SU-DHL-6 (cell line): Measurements from ENCODE around the gene RUNX1.

Experiments
- H2AFZ ChIP-seq: fragments of 200-600 bp; sonication (generic); 2 replicates; pipeline ENCODE4 v1.6.1; 2014; ENCODE audit warnings: low read depth, mild to moderate bottlenecking, moderate library complexity, mixed read lengths, antibody characterized with exemption, low read length; ENCODE audit not compliant: severe bottlenecking
- H3F3A ChIP-seq: fragments of 200-600 bp; shearing (Covaris generic); 2 replicates; pipeline ENCODE4 v1.6.0; 2016; ENCODE audit warnings: antibody characterized with exemption, mild to moderate bottlenecking; ENCODE audit not compliant: insufficient read depth
- H3K27ac ChIP-seq: fragments of 200-600 bp; sonication (generic); 2 replicates; pipeline ENCODE4 v1.5.1; 2016; ENCODE audit warnings: low read depth, mild to moderate bottlenecking, low read length, moderate library complexity, mixed read lengths
- H3K27me3 ChIP-seq: fragments of 200-600 bp; sonication (generic), shearing (Covaris generic); 2 replicates; pipeline ENCODE4 v1.6.0; 2014; ENCODE audit warnings: mild to moderate bottlenecking, low read length
- H3K36me3 ChIP-seq: fragments of 200-600 bp; sonication (generic); 2 replicates; pipeline ENCODE4 v1.6.1; 2014; ENCODE audit warnings: mild to moderate bottlenecking, low read length, mixed read lengths
- H3K4me2 ChIP-seq: fragments of 300-600, 200-600 bp; shearing (Covaris generic), sonication (generic); 2 replicates; pipeline ENCODE4 v1.6.0; 2014; ENCODE audit warnings: low read length, low read depth, mild to moderate bottlenecking; ENCODE audit not compliant: poor library complexity, severe bottlenecking
- H3K4me3 ChIP-seq: fragments of 200-600 bp; sonication (generic); 2 replicates; pipeline ENCODE4 v1.5.1; 2014; ENCODE audit warnings: antibody characterized with exemption, low read length, mild to moderate bottlenecking, mixed read lengths; ENCODE audit not compliant: insufficient read depth, poor library complexity, severe bottlenecking
- H3K79me2 ChIP-seq: fragments of 200-600 bp; sonication (generic); 2 replicates; pipeline ENCODE4 v1.6.1; 2014; ENCODE audit warnings: mild to moderate bottlenecking, low read length, moderate library complexity; ENCODE audit not compliant: insufficient read depth
- H3K9ac ChIP-seq: fragments of 200-600 bp; sonication (generic); 2 replicates; pipeline ENCODE4 v1.7.0; 2014; ENCODE audit warnings: mild to moderate bottlenecking, low read length
- H3K9me2 ChIP-seq: fragments of 200-600 bp; sonication (generic); replicated peaks from 2 replicates; pipeline ENCODE4 v1.6.1; 2014; ENCODE audit warnings: low read length; ENCODE audit not compliant: insufficient read depth
- H3K9me3 ChIP-seq: fragments of 200-600 bp; sonication (generic); 2 replicates; pipeline ENCODE4 v1.6.1; 2014; ENCODE audit warnings: low read length, mixed read lengths; ENCODE audit not compliant: insufficient read depth
- H4K20me1 ChIP-seq: fragments of 200-600 bp; sonication (generic); 2 replicates; pipeline ENCODE4 v1.6.1; 2014; ENCODE audit warnings: low read depth, mild to moderate bottlenecking, antibody characterized with exemption, low read length, moderate library complexity, mixed read lengths
- EZH2phosphoT487 ChIP-seq: fragments of 200-600 bp; sonication (generic), shearing (Covaris generic); conservative IDR thresholded peaks from 2 replicates; pipeline ENCODE4 v1.6.1; 2018; ENCODE audit warnings: mild to moderate bottlenecking, antibody characterized with exemption, low read length, moderate library complexity, mixed read lengths
- TF ChIP-seq, protein P1 (sequence below): fragments of 200-600 bp; sonication (generic); IDR thresholded peaks from one replicate; pipeline ENCODE4 v1.5.1; 2017; ENCODE audit warnings: antibody characterized with exemption, mild to moderate bottlenecking, low read length, moderate library complexity; ENCODE audit not compliant: insufficient read depth, poor library complexity, severe bottlenecking

RUNX1 gene

DNA sequence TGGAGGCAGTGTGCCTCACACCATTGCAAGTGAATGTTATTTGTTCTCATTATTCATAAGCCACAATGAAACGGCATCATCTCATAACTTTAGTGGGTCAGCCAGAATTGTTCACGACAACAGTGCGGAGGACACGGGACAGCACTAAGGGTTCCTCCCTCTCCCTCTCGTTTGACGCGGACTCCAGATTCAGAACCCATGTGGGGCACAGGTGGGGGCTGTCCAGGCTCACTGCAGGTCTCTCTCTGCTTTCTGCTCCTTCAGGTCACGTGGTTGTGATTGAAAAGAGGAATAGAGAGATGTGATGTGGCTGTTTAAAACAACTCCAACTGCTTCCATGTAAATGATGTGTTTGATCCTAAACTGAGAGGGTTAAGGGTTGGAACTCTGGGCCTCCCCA lies 13.5 kb downstream of the RUNX1 start:
- H3K27ac ChIP-seq, result no peak overlapping the region
- TF ChIP-seq, protein P1, sequence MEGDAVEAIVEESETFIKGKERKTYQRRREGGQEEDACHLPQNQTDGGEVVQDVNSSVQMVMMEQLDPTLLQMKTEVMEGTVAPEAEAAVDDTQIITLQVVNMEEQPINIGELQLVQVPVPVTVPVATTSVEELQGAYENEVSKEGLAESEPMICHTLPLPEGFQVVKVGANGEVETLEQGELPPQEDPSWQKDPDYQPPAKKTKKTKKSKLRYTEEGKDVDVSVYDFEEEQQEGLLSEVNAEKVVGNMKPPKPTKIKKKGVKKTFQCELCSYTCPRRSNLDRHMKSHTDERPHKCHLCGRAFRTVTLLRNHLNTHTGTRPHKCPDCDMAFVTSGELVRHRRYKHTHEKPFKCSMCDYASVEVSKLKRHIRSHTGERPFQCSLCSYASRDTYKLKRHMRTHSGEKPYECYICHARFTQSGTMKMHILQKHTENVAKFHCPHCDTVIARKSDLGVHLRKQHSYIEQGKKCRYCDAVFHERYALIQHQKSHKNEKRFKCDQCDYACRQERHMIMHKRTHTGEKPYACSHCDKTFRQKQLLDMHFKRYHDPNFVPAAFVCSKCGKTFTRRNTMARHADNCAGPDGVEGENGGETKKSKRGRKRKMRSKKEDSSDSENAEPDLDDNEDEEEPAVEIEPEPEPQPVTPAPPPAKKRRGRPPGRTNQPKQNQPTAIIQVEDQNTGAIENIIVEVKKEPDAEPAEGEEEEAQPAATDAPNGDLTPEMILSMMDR, result no peak
- no peak for TF ChIP-seq EZH2phosphoT487
- H3K9me2 ChIP-seq, result no peaks in the 10 kb centered on the region
- H3K27me3 ChIP-seq, result no peaks in the 10 kb centered on the region
- H3F3A ChIP-seq, result peaks cover 5% of the 10 kb centered on the region; the same call in 1 of the 2 replicates
- no peak overlapping the region for H3K9ac ChIP-seq
- H3K4me2 ChIP-seq, result no peak overlapping the region
- no peaks in the 10 kb centered on the region for H3K9me3 ChIP-seq
- peaks cover 100% of the 10 kb centered on the region for H3K79me2 ChIP-seq
- H2AFZ ChIP-seq, result no peak overlapping the region
- no peaks in the 10 kb centered on the region for H3K36me3 ChIP-seq
- no peak overlapping the region for H3K4me3 ChIP-seq
- peaks cover 4% of the 10 kb centered on the region; the same call in 1 of the 2 replicates for H4K20me1 ChIP-seq

DNA sequence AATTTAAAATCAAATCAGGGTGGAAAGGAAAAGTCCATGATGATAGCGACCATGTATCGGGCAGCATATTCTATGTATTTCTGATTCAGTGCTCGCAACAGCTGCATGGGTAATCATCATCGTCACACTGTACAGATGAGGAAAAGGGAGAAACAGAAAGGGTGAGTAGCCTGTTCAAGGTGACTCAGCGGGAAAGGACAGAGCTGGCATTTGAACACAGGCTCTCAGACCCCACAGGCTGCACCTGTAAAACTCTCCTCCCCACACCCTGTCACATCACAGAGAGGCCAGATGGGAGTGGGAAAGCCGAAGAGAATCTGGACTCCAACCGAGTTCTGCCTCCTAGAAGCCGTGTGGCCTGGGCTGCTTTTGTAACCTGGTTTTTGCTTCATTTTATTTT lies 14.0 kb downstream of the RUNX1 start:
- H3K36me3 ChIP-seq, result no peaks in the 10 kb centered on the region
- no peak overlapping the region for H3K4me3 ChIP-seq
- H3K27ac ChIP-seq, result no peak overlapping the region
- no peaks in the 10 kb centered on the region for H3K27me3 ChIP-seq
- peaks cover 9% of the 10 kb centered on the region; the same call in 1 of the 2 replicates for H3F3A ChIP-seq
- H3K4me2 ChIP-seq, result no peak overlapping the region
- no peaks in the 10 kb centered on the region for H3K9me3 ChIP-seq
- H3K9me2 ChIP-seq, result no peaks in the 10 kb centered on the region
- peaks cover 100% of the 10 kb centered on the region for H3K79me2 ChIP-seq
- H2AFZ ChIP-seq, result no peak overlapping the region
- TF ChIP-seq EZH2phosphoT487, result no peak
- TF ChIP-seq, protein P1, result no peak
- peaks cover 4% of the 10 kb centered on the region; the same call in 1 of the 2 replicates for H4K20me1 ChIP-seq
- no peak overlapping the region for H3K9ac ChIP-seq

DNA sequence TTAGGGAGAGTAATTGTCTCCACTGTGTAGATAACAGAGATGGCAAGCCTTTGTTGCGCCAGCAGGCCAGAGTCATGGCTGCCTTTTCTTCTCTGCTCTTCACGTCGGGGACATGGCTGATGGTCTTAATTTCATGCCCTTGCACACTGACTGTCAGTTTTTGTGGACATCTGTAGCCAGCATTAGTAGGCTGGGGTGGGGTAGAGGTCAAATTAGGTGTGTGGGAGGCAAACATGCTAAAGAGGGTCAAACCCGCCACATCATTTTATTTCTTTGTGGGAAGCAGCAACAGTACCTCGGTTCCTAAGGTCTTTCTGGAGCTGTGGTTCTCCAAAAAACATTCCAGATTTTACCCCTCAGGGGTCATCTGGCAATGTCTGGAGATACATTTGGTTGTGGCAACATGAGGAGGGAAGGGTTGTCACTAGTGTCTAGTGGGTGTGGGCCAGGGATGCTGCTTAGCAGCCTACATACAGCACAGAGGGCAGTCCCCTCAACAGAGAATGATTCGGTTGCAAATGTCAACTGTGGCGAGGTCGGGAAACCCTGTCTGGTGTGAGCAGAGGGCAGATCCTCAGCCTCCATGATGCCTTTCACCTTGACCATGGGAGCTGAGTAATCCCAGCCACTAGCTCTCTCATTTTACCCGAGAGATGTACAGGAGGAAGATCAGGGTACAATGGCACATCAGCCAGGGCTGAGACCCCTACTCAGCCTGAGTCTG lies 14.7 kb downstream of the RUNX1 start:
- H3K27me3 ChIP-seq, result no peaks in the 10 kb centered on the region
- no peak overlapping the region for H3K27ac ChIP-seq
- TF ChIP-seq, protein P1, result no peak
- TF ChIP-seq EZH2phosphoT487, result no peak
- H3K79me2 ChIP-seq, result peaks cover 100% of the 10 kb centered on the region
- no peak overlapping the region for H2AFZ ChIP-seq
- no peak overlapping the region for H3K4me2 ChIP-seq
- no peak overlapping the region for H3K4me3 ChIP-seq
- H4K20me1 ChIP-seq, result peaks cover 4% of the 10 kb centered on the region; the same call in 1 of the 2 replicates
- H3K36me3 ChIP-seq, result no peaks in the 10 kb centered on the region
- H3F3A ChIP-seq, result peaks cover 9% of the 10 kb centered on the region; the same call in 1 of the 2 replicates
- no peak overlapping the region for H3K9ac ChIP-seq
- H3K9me3 ChIP-seq, result no peaks in the 10 kb centered on the region
- H3K9me2 ChIP-seq, result no peaks in the 10 kb centered on the region
